ENCODE measurements around the gene KRTAP5-9. TPM values are rescaled to one million over a fixed set of nuclear protein-coding genes. Genes with fewer than 3 reads are reported as not detected.

Gene KRTAP5-9
- polyA plus RNA-seq, 1 donor (not counting 4 experiments of a cell fraction or from before 2014, with no cell fraction given) = 0.05 TPM

DNA sequence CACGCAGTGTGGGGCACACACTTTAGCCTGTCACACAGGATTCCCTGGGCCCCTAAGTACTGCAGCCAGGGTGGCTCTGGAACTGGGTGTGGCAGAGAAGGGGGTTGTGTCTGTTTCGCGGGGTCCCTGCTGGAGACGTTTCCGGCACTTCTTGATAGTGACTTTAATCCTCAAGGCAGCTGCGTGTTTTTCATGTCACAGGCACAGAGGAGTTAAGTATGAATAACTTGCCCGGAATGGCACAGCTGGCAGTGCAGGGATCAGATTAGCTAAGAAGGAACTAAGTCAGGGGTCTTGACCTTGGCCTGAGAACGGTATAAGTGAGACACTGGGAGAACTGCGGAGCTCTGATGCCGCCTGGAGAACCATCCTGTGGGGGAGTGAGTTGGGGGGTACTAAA is 28.7 kb upstream of the KRTAP5-9 start:
- Histone ChIP-seq H3K4me1 (ENCODE audit: control insufficient read depth, extremely low read depth, insufficient read depth, low read length) (no peaks in the 10 kb centered on the region), H2AFZ (ENCODE audit: control insufficient read depth, low read length) (no peak overlapping the region), H3K27me3 (ENCODE audit: control insufficient read depth, extremely low read depth, insufficient read depth, low read length) (no peaks in the 10 kb centered on the region), H3K9ac (ENCODE audit: control insufficient read depth, extremely low read depth, insufficient read depth, low read length) (no peak overlapping the region), H4K20me1 (ENCODE audit: control insufficient read depth, extremely low read depth, insufficient read depth, low read length) (no peaks in the 10 kb centered on the region), H3K79me2 (ENCODE audit: control insufficient read depth, insufficient read depth, low read length) (no peaks in the 10 kb centered on the region), H3K9me3 (ENCODE audit: control insufficient read depth, low read depth, low read length) (no peaks in the 10 kb centered on the region), H3K4me3 (ENCODE audit: control insufficient read depth in 2 of 3, extremely low read depth in 1 of 3, insufficient read depth in 2 of 3, low read depth in 1 of 3, low read length in 3 of 3) (no peak overlapping the region), H3K36me3 (ENCODE audit: control insufficient read depth in 2 of 2, extremely low read depth in 1 of 2, insufficient read depth in 2 of 2, low read length in 2 of 2) (no peaks in the 10 kb centered on the region), H3K9me1 (ENCODE audit: control insufficient read depth, extremely low read depth, insufficient read depth, low read length) (no peaks in the 10 kb centered on the region), H3K27ac (ENCODE audit: control insufficient read depth, insufficient read depth, low read length) (no peak overlapping the region), H3K4me2 (ENCODE audit: control insufficient read depth, extremely low read depth, insufficient read depth, low read depth, low read length) (no peak overlapping the region)
- TF ChIP-seq, protein P1, sequence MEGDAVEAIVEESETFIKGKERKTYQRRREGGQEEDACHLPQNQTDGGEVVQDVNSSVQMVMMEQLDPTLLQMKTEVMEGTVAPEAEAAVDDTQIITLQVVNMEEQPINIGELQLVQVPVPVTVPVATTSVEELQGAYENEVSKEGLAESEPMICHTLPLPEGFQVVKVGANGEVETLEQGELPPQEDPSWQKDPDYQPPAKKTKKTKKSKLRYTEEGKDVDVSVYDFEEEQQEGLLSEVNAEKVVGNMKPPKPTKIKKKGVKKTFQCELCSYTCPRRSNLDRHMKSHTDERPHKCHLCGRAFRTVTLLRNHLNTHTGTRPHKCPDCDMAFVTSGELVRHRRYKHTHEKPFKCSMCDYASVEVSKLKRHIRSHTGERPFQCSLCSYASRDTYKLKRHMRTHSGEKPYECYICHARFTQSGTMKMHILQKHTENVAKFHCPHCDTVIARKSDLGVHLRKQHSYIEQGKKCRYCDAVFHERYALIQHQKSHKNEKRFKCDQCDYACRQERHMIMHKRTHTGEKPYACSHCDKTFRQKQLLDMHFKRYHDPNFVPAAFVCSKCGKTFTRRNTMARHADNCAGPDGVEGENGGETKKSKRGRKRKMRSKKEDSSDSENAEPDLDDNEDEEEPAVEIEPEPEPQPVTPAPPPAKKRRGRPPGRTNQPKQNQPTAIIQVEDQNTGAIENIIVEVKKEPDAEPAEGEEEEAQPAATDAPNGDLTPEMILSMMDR (optimal IDR thresholded peaks at IDR 0.05 in 1 of 3, IDR thresholded peaks at IDR 0.05 in 1 of 3, conservative IDR thresholded peaks at IDR 0.05 in 1 of 3; ENCODE audit: extremely low read depth in 1 of 3, insufficient read depth in 2 of 3, low read length in 3 of 3) = no peak
- TF ChIP-seq EZH2 (IDR thresholded peaks at IDR 0.05; ENCODE audit: low read length) = no peak
- DNase-seq (ENCODE audit: low read depth, low spot score) (no peak), FAIRE-seq (no peak)
- dilution Hi-C loops (cut with MboI; ENCODE audit: extremely low pct_ligation_motif_present, low sequenced_read_pairs) = no loop called here

DNA sequence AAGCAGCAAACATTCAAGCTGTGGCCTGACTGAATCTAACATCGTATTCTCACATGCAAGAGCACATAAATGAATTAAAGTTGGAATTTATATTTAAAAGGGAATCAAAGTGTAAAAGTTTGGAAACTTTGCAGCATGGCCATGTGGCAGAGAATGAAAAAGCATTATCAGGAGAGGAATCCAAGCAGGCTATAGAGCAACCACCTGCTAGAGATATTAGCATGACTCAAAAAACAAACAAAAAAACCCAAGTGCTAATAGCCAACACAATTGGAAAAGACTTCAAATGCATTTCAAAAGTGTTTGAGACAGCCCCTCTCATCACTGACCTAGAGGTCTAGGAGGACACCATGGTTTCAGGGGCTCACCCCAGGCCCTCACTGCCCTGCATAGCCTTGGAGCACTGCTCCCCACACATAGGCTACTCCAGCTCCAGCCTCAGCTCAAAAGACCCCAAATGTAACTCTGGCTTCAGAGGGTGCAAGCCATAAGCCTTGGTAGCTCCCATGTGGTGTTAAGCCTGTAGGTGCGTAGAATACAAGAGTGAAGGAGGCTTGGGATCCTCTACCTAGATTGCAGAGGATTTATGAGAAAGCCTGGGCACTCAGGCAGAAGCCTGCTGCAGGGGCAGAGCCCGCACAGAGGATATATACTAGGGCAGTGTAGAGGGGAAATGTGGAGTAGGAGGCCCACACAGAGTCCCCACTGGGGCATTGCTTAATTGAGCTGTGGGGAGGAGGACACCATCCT is 22.9 kb upstream of the KRTAP5-9 start:
- FAIRE-seq = no peak
- Histone ChIP-seq H3K27ac (ENCODE audit: control insufficient read depth, insufficient read depth, low read length) (no peak overlapping the region), H3K9me3 (ENCODE audit: control insufficient read depth, low read depth, low read length) (no peaks in the 10 kb centered on the region), H3K4me2 (ENCODE audit: control insufficient read depth, extremely low read depth, insufficient read depth, low read depth, low read length) (no peak overlapping the region), H3K4me1 (ENCODE audit: control insufficient read depth, extremely low read depth, insufficient read depth, low read length) (no peaks in the 10 kb centered on the region), H3K9ac (ENCODE audit: control insufficient read depth, extremely low read depth, insufficient read depth, low read length) (no peak overlapping the region), H2AFZ (ENCODE audit: control insufficient read depth, low read length) (no peak overlapping the region), H3K79me2 (ENCODE audit: control insufficient read depth, insufficient read depth, low read length) (no peaks in the 10 kb centered on the region), H3K9me1 (ENCODE audit: control insufficient read depth, extremely low read depth, insufficient read depth, low read length) (no peaks in the 10 kb centered on the region), H3K4me3 (ENCODE audit: control insufficient read depth in 2 of 3, extremely low read depth in 1 of 3, insufficient read depth in 2 of 3, low read depth in 1 of 3, low read length in 3 of 3) (no peak overlapping the region), H3K36me3 (ENCODE audit: control insufficient read depth in 2 of 2, extremely low read depth in 1 of 2, insufficient read depth in 2 of 2, low read length in 2 of 2) (no peaks in the 10 kb centered on the region), H4K20me1 (ENCODE audit: control insufficient read depth, extremely low read depth, insufficient read depth, low read length) (no peaks in the 10 kb centered on the region), H3K27me3 (ENCODE audit: control insufficient read depth, extremely low read depth, insufficient read depth, low read length) (no peaks in the 10 kb centered on the region)
- dilution Hi-C loops (cut with MboI; ENCODE audit: extremely low pct_ligation_motif_present, low sequenced_read_pairs) = no loop called here
- no peak for DNase-seq (ENCODE audit: low read depth, low spot score)
- TF ChIP-seq, protein P1 (optimal IDR thresholded peaks at IDR 0.05 in 1 of 3, IDR thresholded peaks at IDR 0.05 in 1 of 3, conservative IDR thresholded peaks at IDR 0.05 in 1 of 3; ENCODE audit: extremely low read depth in 1 of 3, insufficient read depth in 2 of 3, low read length in 3 of 3) = no peak
- TF ChIP-seq EZH2 (IDR thresholded peaks at IDR 0.05; ENCODE audit: low read length) = no peak

Measured in keratinocyte (primary cell).